ENCODE results near the gene ESPL1. TPM values are rescaled to one million over a fixed set of nuclear protein-coding genes. Genes with fewer than 3 reads are reported as not detected.

The ESPL1 gene
- total and polyA plus RNA-seq, 12 donors = 0.56 to 4.2 (median 1.1) TPM

DNA sequence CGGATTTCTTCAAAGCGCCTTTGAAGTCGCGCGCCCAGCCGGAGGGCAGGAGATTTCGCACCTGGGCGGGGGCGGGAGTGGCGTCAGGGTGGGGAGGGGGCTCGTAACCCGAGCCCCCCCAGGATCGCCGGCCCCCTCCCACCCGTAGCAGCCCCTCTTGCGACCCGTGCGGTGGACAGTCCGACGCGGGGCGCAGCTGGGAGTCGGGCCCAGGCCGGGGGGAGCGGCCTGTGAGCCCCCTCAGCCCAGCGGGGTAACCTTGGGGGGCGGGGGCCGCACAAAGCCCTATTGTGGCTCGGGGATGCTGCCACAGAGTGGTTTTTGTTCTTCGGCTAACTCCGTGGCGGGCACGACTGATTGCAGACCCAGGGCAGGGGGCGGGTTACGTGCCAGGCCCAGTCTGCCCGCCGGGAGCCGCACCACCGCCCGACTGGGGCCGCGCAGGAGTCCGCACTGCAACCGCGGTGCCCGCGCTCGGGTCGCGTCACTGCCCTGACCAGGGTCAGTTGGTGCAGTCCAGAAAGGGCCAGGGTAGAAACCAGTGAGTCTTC lies 57.5 kb downstream of the ESPL1 start:
- intact Hi-C loops (cut with DNase I) = loop anchor here in 1 of 2 donors (10.0 kb wide), 1 partner anchor 179 kb away; the partner anchor contains the start of genes NPFF and TARBP2
- WGBS, 4 donors = 1 to 12% (median 2%) methylated on average over 8 to 50 of the region's 50 CpGs
- Histone ChIP-seq H3K27me3 (no peaks in the 10 kb centered on the region), H3K4me1 (replicated peaks in 1 of 2) (peaks cover 16 to 30% of the 10 kb centered on the region in 2 donors), H3K36me3 (replicated peaks in 1 of 2) (no peaks in the 10 kb centered on the region), H3K27ac (peak overlapping the region in 4 of 5 donors; percentile 72 to 93 (median 82)), H3K4me3 (peak overlapping the region in 3 of 4 donors; percentile 37 to 66 (median 38)), H3K9me3 (replicated peaks in 1 of 3) (no peaks in the 10 kb centered on the region)
- DNase-seq = peak; percentile 44 to 71 (median 55)
- TF ChIP-seq POLR2A (IDR thresholded peaks at IDR 0.05) = peak in 1 of 2 donors; percentile 60
- TF ChIP-seq, protein P1, sequence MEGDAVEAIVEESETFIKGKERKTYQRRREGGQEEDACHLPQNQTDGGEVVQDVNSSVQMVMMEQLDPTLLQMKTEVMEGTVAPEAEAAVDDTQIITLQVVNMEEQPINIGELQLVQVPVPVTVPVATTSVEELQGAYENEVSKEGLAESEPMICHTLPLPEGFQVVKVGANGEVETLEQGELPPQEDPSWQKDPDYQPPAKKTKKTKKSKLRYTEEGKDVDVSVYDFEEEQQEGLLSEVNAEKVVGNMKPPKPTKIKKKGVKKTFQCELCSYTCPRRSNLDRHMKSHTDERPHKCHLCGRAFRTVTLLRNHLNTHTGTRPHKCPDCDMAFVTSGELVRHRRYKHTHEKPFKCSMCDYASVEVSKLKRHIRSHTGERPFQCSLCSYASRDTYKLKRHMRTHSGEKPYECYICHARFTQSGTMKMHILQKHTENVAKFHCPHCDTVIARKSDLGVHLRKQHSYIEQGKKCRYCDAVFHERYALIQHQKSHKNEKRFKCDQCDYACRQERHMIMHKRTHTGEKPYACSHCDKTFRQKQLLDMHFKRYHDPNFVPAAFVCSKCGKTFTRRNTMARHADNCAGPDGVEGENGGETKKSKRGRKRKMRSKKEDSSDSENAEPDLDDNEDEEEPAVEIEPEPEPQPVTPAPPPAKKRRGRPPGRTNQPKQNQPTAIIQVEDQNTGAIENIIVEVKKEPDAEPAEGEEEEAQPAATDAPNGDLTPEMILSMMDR (IDR thresholded peaks at IDR 0.05) = no peak

DNA sequence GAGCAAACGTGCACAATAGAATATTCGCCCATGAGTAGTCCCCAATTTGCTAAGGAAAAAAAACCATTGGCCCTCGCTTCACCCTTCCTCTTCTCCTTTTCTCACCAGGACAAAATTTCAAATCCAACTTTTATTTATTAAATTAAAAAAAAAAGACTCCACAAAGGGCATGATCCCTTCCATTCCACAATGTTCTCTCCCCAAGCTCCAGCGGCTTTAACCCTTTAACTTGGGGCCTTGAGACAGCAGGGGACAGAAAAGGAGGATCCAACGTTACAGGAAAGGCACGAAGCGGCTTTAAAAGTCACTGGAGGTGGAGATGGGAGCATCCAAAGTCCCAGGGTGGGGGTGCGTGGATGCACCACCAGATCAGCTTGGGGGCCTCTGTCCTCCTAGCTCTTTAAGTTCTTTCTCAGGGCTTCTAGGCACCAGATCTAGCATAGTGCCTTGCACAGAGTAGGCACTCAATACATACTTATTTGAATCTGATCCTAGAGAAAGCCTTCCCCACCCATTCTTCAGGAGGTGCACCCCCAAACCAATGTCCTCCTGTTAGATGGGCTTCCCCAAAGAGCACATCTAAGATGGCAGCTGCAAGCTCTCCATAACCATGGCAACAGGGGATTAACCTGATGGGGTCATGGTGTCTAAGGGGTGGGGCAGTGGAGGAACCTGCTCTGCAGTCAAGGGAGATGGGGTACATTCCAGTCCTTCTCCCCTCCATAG lies 58.5 kb downstream of the ESPL1 start:
- no peak for DNase-seq
- intact Hi-C loops (cut with DNase I) = loop anchor here in 1 of 2 donors (10.0 kb wide), 1 partner anchor 178 kb away; the partner anchor contains the start of genes NPFF and TARBP2
- Histone ChIP-seq H3K4me3 (no peak overlapping the region), H3K4me1 (replicated peaks in 1 of 2) (peaks cover 15 to 27% of the 10 kb centered on the region in 2 donors), H3K36me3 (replicated peaks in 1 of 2) (no peaks in the 10 kb centered on the region), H3K27me3 (no peaks in the 10 kb centered on the region), H3K27ac (no peak overlapping the region), H3K9me3 (replicated peaks in 1 of 3) (no peaks in the 10 kb centered on the region)
- no peak for TF ChIP-seq POLR2A (IDR thresholded peaks at IDR 0.05)
- TF ChIP-seq, protein P1 (IDR thresholded peaks at IDR 0.05) = no peak
- WGBS, 4 donors = 79 to 87% (median 85%) methylated on average over 8 of the region's 8 CpGs

DNA sequence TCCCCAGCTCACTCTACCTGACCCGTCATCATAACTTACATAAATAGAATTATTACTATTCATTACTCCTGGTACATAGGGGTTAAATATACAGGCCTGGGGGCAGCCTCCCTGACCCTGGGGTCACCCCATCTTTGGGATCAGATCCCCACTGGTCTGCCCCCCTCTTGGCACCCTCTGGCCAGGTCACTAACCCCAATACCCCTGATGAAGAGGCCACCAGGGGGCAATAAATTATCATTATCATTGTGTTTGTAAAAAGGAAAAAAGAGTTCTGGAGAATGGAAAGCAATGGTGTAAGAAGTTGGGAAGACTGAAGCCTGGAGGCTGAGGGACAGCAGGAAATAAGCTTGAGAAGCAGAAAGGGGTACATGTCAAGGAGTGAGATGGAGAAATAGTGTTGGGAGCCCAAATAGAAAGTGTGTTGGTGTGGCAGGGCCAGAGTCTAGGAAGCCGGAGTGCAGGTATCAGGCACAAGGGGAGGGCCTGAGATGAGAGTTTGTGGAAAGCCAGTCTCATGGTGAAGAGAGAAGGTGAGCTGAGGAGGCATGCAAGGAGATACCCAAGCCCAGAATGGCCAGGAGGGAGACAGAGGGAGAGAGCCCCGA lies 59.4 kb downstream of the ESPL1 start:
- intact Hi-C loops (cut with DNase I) = loop anchor here in 1 of 2 donors (10.0 kb wide), 1 partner anchor 177 kb away; the partner anchor contains the start of genes NPFF and TARBP2

More for the DNA sequence above, 59.4 kb downstream of the ESPL1 start:
- no peaks in the 10 kb centered on the region for H3K27me3 ChIP-seq
- peaks cover 12 to 22% of the 10 kb centered on the region in 2 donors for H3K4me1 ChIP-seq (replicated peaks in 1 of 2)
- 76 to 94% (median 87%) methylated on average over 3 of the region's 3 CpGs for WGBS, 4 donors
- no peaks in the 10 kb centered on the region for H3K9me3 ChIP-seq (replicated peaks in 1 of 3)
- DNase-seq = peak in 1 of 7 donors; percentile 26
- TF ChIP-seq, protein P1 (IDR thresholded peaks at IDR 0.05) = peak in 5 of 6 experiments; percentile 26 to 50 (median 42)
- no peak for TF ChIP-seq POLR2A (IDR thresholded peaks at IDR 0.05)
- H3K4me3 ChIP-seq = no peak overlapping the region
- H3K27ac ChIP-seq = no peak overlapping the region
- no peaks in the 10 kb centered on the region for H3K36me3 ChIP-seq (replicated peaks in 1 of 2)

Measured in adrenal gland (tissue), 12 donors.